GM23338 (cell line): ENCODE results near the gene AP2A1. TPM values are rescaled to one million over a fixed set of nuclear protein-coding genes. Genes with fewer than 3 reads are reported as not detected.

Source experiments
- ATAC-seq: fragments of 200-7000 bp; cut with Tn5 transposase; 3 replicates; pipeline ENCODE4 v1.9.1; 2020
- DNase-seq: peaks from one replicate; pipeline ENCODE4 v3.0.0-alpha.2; 2015; ENCODE audit warnings: low spot score
- H2AFZ ChIP-seq: fragments of 200-600 bp; sonication (generic); 2 replicates; pipeline ENCODE4 v1.8.0; 2016; ENCODE audit warnings: antibody characterized with exemption, mild to moderate bottlenecking, moderate library complexity
- H3F3A ChIP-seq: fragments of 200-600 bp; sonication (generic); replicated peaks from 2 replicates; pipeline ENCODE4 v1.8.0; 2017; ENCODE audit warnings: antibody characterized with exemption, mixed run types, low read depth
- H3K27ac ChIP-seq: fragments of 200-600 bp; sonication (generic); 2 replicates; pipeline ENCODE4 v1.6.1; 2016; ENCODE audit warnings: low read depth
- H3K27me3 ChIP-seq: fragments of 200-600 bp; sonication (generic); 2 replicates; pipeline ENCODE4 v1.8.0; 2016; ENCODE audit warnings: mild to moderate bottlenecking, mixed run types, moderate library complexity; ENCODE audit not compliant: insufficient read depth
- H3K36me3 ChIP-seq: fragments of 200-600 bp; sonication (generic); 2 replicates; pipeline ENCODE4 v1.8.0; 2016; ENCODE audit warnings: mild to moderate bottlenecking; ENCODE audit not compliant: insufficient read depth
- H3K4me1 ChIP-seq: fragments of 200-600 bp; sonication (generic); 2 replicates; pipeline ENCODE4 v1.8.0; 2016; ENCODE audit warnings: mild to moderate bottlenecking, moderate library complexity; ENCODE audit not compliant: insufficient read depth
- H3K4me2 ChIP-seq: fragments of 200-600 bp; sonication (generic); 2 replicates; pipeline ENCODE4 v1.7.1; 2017; ENCODE audit warnings: mixed run types
- H3K4me3 ChIP-seq: fragments of 200-600 bp; sonication (generic); 2 replicates; pipeline ENCODE4 v1.6.1; 2016; ENCODE audit warnings: mixed run types
- H3K79me2 ChIP-seq: fragments of 200-600 bp; sonication (generic); replicated peaks from 2 replicates; pipeline ENCODE4 v1.8.0; 2017; ENCODE audit warnings: mild to moderate bottlenecking; ENCODE audit not compliant: insufficient read depth
- H3K9me2 ChIP-seq: fragments of 200-600 bp; sonication (generic); 2 replicates; pipeline ENCODE4 v1.8.0; 2017; ENCODE audit not compliant: insufficient read depth
- H4K20me1 ChIP-seq: fragments of 200-600 bp; sonication (generic); replicated peaks from 2 replicates; pipeline ENCODE4 v1.8.0; 2017; ENCODE audit warnings: mild to moderate bottlenecking; ENCODE audit not compliant: insufficient read depth
- H3K27ac Mint-ChIP-seq: 2 replicates; pipeline ENCODE4 v1.8.0; 2020; ENCODE audit warnings: inconsistent platforms, mild to moderate bottlenecking, moderate library complexity, mixed read lengths
- H3K27me3 Mint-ChIP-seq: 3 replicates; pipeline ENCODE4 v1.8.0; 2022; ENCODE audit warnings: low read depth, mild to moderate bottlenecking, moderate library complexity, mixed read lengths, inconsistent platforms; ENCODE audit not compliant: insufficient read depth, poor library complexity
- H3K36me3 Mint-ChIP-seq: 3 replicates; pipeline ENCODE4 v1.8.0; 2021; ENCODE audit warnings: low read depth, mild to moderate bottlenecking, inconsistent platforms, moderate library complexity, mixed read lengths
- H3K4me1 Mint-ChIP-seq: 3 replicates; pipeline ENCODE4 v1.8.0; 2020; ENCODE audit warnings: mild to moderate bottlenecking, inconsistent platforms, mixed read lengths
- H3K4me3 Mint-ChIP-seq: 3 replicates; pipeline ENCODE4 v1.8.0; 2021; ENCODE audit warnings: moderate library complexity, mild to moderate bottlenecking, inconsistent platforms, mixed read lengths
- H3K9me3 Mint-ChIP-seq: 3 replicates; pipeline ENCODE4 v1.8.0; 2020; ENCODE audit warnings: moderate library complexity, mild to moderate bottlenecking, inconsistent platforms, mixed read lengths
- CREB1 ChIP-seq: fragments of 250-450 bp; sonication (Bioruptor Pico); IDR thresholded peaks from 2 replicates; pipeline ENCODE4 v1.5.0; 2020; ENCODE audit warnings: low read depth, mild to moderate bottlenecking, moderate library complexity
- CTCF ChIP-seq, 2 experiments: fragments of 200-600 bp in 1 of 2; sonication (generic) in 1 of 2; conservative IDR thresholded peaks; 2 replicates each; pipeline versions ENCODE4 v1.5.1 to v1.6.1; 2016 to 2017; ENCODE audit warnings: antibody characterized with exemption in 2 of 2, low read depth in 2 of 2, mild to moderate bottlenecking in 2 of 2, moderate library complexity in 1 of 2
- EZH2 ChIP-seq: fragments of 200-600 bp; sonication (generic); IDR thresholded peaks from one replicate; pipeline ENCODE4 v1.8.0; 2017; ENCODE audit warnings: antibody characterized with exemption, mild to moderate bottlenecking, low read depth; ENCODE audit not compliant: unreplicated experiment
- EZH2phosphoT487 ChIP-seq: fragments of 200-600 bp; sonication (generic); IDR thresholded peaks from one replicate; pipeline ENCODE4 v1.8.1; 2018; ENCODE audit warnings: antibody characterized with exemption; ENCODE audit not compliant: unreplicated experiment
- JUNB ChIP-seq: IDR thresholded peaks from one replicate; pipeline ENCODE4 v1.6.1; 2016; ENCODE audit warnings: antibody characterized with exemption; ENCODE audit not compliant: unreplicated experiment
- NANOG ChIP-seq: IDR thresholded peaks from 2 replicates; pipeline ENCODE4 v1.6.1; 2016; ENCODE audit warnings: antibody characterized with exemption, borderline replicate concordance
- POLR2AphosphoS5 ChIP-seq: IDR thresholded peaks from 2 replicates; pipeline ENCODE4 v1.6.1; 2016; ENCODE audit warnings: antibody characterized with exemption, low read depth
- STAT1 ChIP-seq: IDR thresholded peaks from one replicate; pipeline ENCODE4 v1.6.1; 2016; ENCODE audit warnings: antibody characterized with exemption; ENCODE audit not compliant: unreplicated experiment
- ZNF114 ChIP-seq: fragments of 250-450 bp; sonication (Bioruptor Pico); IDR thresholded peaks from 2 replicates; pipeline ENCODE4 v1.5.0; 2020; ENCODE audit warnings: mild to moderate bottlenecking, moderate library complexity
- ZNF331 ChIP-seq: fragments of 250-450 bp; sonication (Bioruptor Pico); IDR thresholded peaks from 2 replicates; pipeline ENCODE4 v1.5.0; 2020; ENCODE audit warnings: low read depth, mild to moderate bottlenecking, moderate library complexity
- polyA plus RNA-seq: library from polyadenylated mRNA; unstranded; fragments of >200 nt; fragmentation: Nextera tagmentation; extraction: Ambion mirVana; gene quantifications from 2 replicates; pipeline ENCODE4 v1.2.1, GENCODE V29; 2016
- total RNA-seq: library from RNA; depleted of rRNA; stranded (reverse); fragments of >200 nt; shearing (Covaris generic); gene quantifications from 2 replicates; pipeline ENCODE4 v1.2.3, GENCODE V29; 2014
- TF ChIP-seq, protein P1 (sequence below): IDR thresholded peaks from one replicate; pipeline ENCODE4 v1.6.1; 2018; ENCODE audit warnings: antibody characterized with exemption; ENCODE audit not compliant: unreplicated experiment
- TF ChIP-seq, protein P2 (sequence below): fragments of 250-450 bp; sonication (Bioruptor Pico); IDR thresholded peaks from 2 replicates; pipeline ENCODE4 v1.5.0; 2020; ENCODE audit warnings: mild to moderate bottlenecking, moderate library complexity
- TF ChIP-seq, protein P3 (sequence below): IDR thresholded peaks from 2 replicates; pipeline ENCODE4 v1.6.1; 2016; ENCODE audit warnings: antibody characterized with exemption

Gene AP2A1
- total and polyA plus RNA-seq, 2 experiments from 2014 or later, result 34.1 to 129 TPM

- Mint-ChIP-seq H3K4me3 (no peak overlapping the region), H3K27ac (no peak overlapping the region), H3K4me1 (no peaks in the 10 kb centered on the region; the same call in 2 of the 3 replicates), H3K9me3 (no peaks in the 10 kb centered on the region; the same call in 1 of the 3 replicates), H3K36me3 (peaks cover 27% of the 10 kb centered on the region), H3K27me3 (peaks cover 10% of the 10 kb centered on the region)
- no peak overlapping the region for H3K4me3 ChIP-seq
- no peak for TF ChIP-seq ZNF331 (CRISPR knock-in tag)
- TF ChIP-seq, protein P1, sequence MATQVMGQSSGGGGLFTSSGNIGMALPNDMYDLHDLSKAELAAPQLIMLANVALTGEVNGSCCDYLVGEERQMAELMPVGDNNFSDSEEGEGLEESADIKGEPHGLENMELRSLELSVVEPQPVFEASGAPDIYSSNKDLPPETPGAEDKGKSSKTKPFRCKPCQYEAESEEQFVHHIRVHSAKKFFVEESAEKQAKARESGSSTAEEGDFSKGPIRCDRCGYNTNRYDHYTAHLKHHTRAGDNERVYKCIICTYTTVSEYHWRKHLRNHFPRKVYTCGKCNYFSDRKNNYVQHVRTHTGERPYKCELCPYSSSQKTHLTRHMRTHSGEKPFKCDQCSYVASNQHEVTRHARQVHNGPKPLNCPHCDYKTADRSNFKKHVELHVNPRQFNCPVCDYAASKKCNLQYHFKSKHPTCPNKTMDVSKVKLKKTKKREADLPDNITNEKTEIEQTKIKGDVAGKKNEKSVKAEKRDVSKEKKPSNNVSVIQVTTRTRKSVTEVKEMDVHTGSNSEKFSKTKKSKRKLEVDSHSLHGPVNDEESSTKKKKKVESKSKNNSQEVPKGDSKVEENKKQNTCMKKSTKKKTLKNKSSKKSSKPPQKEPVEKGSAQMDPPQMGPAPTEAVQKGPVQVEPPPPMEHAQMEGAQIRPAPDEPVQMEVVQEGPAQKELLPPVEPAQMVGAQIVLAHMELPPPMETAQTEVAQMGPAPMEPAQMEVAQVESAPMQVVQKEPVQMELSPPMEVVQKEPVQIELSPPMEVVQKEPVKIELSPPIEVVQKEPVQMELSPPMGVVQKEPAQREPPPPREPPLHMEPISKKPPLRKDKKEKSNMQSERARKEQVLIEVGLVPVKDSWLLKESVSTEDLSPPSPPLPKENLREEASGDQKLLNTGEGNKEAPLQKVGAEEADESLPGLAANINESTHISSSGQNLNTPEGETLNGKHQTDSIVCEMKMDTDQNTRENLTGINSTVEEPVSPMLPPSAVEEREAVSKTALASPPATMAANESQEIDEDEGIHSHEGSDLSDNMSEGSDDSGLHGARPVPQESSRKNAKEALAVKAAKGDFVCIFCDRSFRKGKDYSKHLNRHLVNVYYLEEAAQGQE, result no peak
- no peak for TF ChIP-seq ZNF114 (CRISPR knock-in tag)
- no peak for TF ChIP-seq EZH2phosphoT487
- TF ChIP-seq POLR2AphosphoS5, result no peak
- TF ChIP-seq NANOG, result no peak
- no peak for TF ChIP-seq STAT1
- TF ChIP-seq EZH2, result no peak
- TF ChIP-seq CTCF (conservative IDR thresholded peaks at IDR 0.05; ENCODE audit: low read depth in 2 of 2), result no peak
- TF ChIP-seq, protein P2, sequence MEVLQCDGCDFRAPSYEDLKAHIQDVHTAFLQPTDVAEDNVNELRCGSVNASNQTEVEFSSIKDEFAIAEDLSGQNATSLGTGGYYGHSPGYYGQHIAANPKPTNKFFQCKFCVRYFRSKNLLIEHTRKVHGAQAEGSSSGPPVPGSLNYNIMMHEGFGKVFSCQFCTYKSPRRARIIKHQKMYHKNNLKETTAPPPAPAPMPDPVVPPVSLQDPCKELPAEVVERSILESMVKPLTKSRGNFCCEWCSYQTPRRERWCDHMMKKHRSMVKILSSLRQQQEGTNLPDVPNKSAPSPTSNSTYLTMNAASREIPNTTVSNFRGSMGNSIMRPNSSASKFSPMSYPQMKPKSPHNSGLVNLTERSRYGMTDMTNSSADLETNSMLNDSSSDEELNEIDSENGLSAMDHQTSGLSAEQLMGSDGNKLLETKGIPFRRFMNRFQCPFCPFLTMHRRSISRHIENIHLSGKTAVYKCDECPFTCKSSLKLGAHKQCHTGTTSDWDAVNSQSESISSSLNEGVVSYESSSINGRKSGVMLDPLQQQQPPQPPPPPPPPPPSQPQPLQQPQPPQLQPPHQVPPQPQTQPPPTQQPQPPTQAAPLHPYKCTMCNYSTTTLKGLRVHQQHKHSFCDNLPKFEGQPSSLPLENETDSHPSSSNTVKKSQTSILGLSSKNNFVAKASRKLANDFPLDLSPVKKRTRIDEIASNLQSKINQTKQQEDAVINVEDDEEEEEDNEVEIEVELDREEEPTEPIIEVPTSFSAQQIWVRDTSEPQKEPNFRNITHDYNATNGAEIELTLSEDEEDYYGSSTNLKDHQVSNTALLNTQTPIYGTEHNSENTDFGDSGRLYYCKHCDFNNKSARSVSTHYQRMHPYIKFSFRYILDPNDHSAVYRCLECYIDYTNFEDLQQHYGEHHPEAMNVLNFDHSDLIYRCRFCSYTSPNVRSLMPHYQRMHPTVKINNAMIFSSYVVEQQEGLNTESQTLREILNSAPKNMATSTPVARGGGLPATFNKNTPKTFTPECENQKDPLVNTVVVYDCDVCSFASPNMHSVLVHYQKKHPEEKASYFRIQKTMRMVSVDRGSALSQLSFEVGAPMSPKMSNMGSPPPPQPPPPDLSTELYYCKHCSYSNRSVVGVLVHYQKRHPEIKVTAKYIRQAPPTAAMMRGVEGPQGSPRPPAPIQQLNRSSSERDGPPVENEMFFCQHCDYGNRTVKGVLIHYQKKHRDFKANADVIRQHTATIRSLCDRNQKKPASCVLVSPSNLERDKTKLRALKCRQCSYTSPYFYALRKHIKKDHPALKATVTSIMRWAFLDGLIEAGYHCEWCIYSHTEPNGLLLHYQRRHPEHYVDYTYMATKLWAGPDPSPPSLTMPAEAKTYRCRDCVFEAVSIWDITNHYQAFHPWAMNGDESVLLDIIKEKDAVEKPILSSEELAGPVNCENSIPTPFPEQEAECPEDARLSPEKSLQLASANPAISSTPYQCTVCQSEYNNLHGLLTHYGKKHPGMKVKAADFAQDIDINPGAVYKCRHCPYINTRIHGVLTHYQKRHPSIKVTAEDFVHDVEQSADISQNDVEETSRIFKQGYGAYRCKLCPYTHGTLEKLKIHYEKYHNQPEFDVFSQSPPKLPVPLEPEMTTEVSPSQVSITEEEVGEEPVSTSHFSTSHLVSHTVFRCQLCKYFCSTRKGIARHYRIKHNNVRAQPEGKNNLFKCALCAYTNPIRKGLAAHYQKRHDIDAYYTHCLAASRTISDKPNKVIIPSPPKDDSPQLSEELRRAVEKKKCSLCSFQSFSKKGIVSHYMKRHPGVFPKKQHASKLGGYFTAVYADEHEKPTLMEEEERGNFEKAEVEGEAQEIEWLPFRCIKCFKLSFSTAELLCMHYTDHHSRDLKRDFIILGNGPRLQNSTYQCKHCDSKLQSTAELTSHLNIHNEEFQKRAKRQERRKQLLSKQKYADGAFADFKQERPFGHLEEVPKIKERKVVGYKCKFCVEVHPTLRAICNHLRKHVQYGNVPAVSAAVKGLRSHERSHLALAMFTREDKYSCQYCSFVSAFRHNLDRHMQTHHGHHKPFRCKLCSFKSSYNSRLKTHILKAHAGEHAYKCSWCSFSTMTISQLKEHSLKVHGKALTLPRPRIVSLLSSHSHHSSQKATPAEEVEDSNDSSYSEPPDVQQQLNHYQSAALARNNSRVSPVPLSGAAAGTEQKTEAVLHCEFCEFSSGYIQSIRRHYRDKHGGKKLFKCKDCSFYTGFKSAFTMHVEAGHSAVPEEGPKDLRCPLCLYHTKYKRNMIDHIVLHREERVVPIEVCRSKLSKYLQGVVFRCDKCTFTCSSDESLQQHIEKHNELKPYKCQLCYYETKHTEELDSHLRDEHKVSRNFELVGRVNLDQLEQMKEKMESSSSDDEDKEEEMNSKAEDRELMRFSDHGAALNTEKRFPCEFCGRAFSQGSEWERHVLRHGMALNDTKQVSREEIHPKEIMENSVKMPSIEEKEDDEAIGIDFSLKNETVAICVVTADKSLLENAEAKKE (CRISPR knock-in tag), result no peak
- TF ChIP-seq, protein P3, sequence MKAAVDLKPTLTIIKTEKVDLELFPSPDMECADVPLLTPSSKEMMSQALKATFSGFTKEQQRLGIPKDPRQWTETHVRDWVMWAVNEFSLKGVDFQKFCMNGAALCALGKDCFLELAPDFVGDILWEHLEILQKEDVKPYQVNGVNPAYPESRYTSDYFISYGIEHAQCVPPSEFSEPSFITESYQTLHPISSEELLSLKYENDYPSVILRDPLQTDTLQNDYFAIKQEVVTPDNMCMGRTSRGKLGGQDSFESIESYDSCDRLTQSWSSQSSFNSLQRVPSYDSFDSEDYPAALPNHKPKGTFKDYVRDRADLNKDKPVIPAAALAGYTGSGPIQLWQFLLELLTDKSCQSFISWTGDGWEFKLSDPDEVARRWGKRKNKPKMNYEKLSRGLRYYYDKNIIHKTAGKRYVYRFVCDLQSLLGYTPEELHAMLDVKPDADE, result no peak
- TF ChIP-seq JUNB, result no peak
- TF ChIP-seq CREB1 (CRISPR knock-in tag), result no peak
- H3K27me3 ChIP-seq, result no peaks in the 10 kb centered on the region
- H4K20me1 ChIP-seq, result no peaks in the 10 kb centered on the region; the same call in 1 of the 2 replicates
- H3K36me3 ChIP-seq, result no peaks in the 10 kb centered on the region
- H3K4me1 ChIP-seq, result no peaks in the 10 kb centered on the region
- H3K79me2 ChIP-seq, result no peaks in the 10 kb centered on the region
- H2AFZ ChIP-seq, result no peak overlapping the region
- no peak overlapping the region for H3K4me2 ChIP-seq
- no peaks in the 10 kb centered on the region for H3F3A ChIP-seq
- H3K9me2 ChIP-seq, result no peaks in the 10 kb centered on the region
- ATAC-seq, result no peak
- no peak for DNase-seq
- no peak overlapping the region for H3K27ac ChIP-seq
Measured at GRCh38 chr19:49831592-49831991, 64.8 kb downstream of the AP2A1 start.
